Measurements from ENCODE around the gene SLC9A8.
"Not testable (repeated sequence)": the region's sequence is repeated elsewhere in the genome, so short reads cannot be mapped to it uniquely, and the experiment has no call there.

The SLC9A8 gene

GRCh38 chr20:49895474-49896093, 83.0 kb downstream of the SLC9A8 start:
- DNase-seq (ENCODE audit: low spot score), result not testable (repeated sequence)

- no peak for DNase-seq (ENCODE audit: low spot score)
These were observed 83.6 kb downstream of the SLC9A8 start for GRCh38 chr20:49896204-49896603.

- DNase-seq (ENCODE audit: low spot score), result no peak
These were observed 87.1 kb downstream of the SLC9A8 start for GRCh38 chr20:49899541-49900383.

- no peak for DNase-seq (ENCODE audit: low spot score)
These were observed 89.0 kb downstream of the SLC9A8 start for GRCh38 chr20:49901588-49901987.

GRCh38 chr20:49904440-49905214, 92.0 kb downstream of the SLC9A8 start:
- no peak for DNase-seq (ENCODE audit: low spot score)

GRCh38 chr20:49905415-49906091, 92.9 kb downstream of the SLC9A8 start:
- DNase-seq (ENCODE audit: low spot score), result no peak

- peak; percentile 89 for DNase-seq (ENCODE audit: low spot score)
These were observed 93.5 kb downstream of the SLC9A8 start for GRCh38 chr20:49906101-49906604.

- DNase-seq (ENCODE audit: low spot score), result no peak
These were observed 94.1 kb downstream of the SLC9A8 start for GRCh38 chr20:49906615-49907154.

GRCh38 chr20:49907405-49908257, 95.0 kb downstream of the SLC9A8 start:
- no peak for DNase-seq (ENCODE audit: low spot score)

GRCh38 chr20:49908258-49908565, 95.6 kb downstream of the SLC9A8 start:
- DNase-seq (ENCODE audit: low spot score), result no peak

- DNase-seq (ENCODE audit: low spot score), result no peak
These were observed 97.1 kb downstream of the SLC9A8 start for GRCh38 chr20:49909499-49910339.

- DNase-seq (ENCODE audit: low spot score), result no peak
These were observed 97.7 kb downstream of the SLC9A8 start for GRCh38 chr20:49910340-49910706.

GRCh38 chr20:49913399-49914047, 100.9 kb downstream of the SLC9A8 start:
- DNase-seq (ENCODE audit: low spot score), result no peak

GRCh38 chr20:49914310-49915117, 101.9 kb downstream of the SLC9A8 start:
- no peak for DNase-seq (ENCODE audit: low spot score)

GRCh38 chr20:49915118-49915379, 102.4 kb downstream of the SLC9A8 start:
- no peak for DNase-seq (ENCODE audit: low spot score)

- DNase-seq (ENCODE audit: low spot score), result peak; percentile 96
These were observed 102.9 kb downstream of the SLC9A8 start, which contains the start of gene SPATA2 for GRCh38 chr20:49915380-49916145. Gene SPATA2, minus strand, starts transcription at chr20:49915529. Its CDS starts 7,039 bp downstream, at chr20:49908490.

GRCh38 chr20:49916146-49917002, 103.7 kb downstream of the SLC9A8 start:
- peak; percentile 87 for DNase-seq (ENCODE audit: low spot score)
